Loucy (cell line): Measurements from ENCODE around the gene MCC.

ENCODE experiments used
- CTCF ChIP-seq: fragments of 200-600 bp; sonication (generic); conservative IDR thresholded peaks from 2 replicates; pipeline ENCODE4 v1.5.1; 2014; ENCODE audit warnings: mild to moderate bottlenecking, antibody characterized with exemption, low read length
- EZH2phosphoT487 ChIP-seq: fragments of 200-600 bp; IDR thresholded peaks from 2 replicates; pipeline ENCODE4 v1.6.1; 2018; ENCODE audit warnings: antibody characterized with exemption, mild to moderate bottlenecking, moderate library complexity, borderline replicate concordance

GRCh38 chr5:113235884-113236283 lies 252.4 kb downstream of the MCC start:
- TF ChIP-seq CTCF (no peak), EZH2phosphoT487 (no peak)
